BLaER1 (cell line): ENCODE measurements around the gene KIF3A.
"Not testable (repeated sequence)": the region's sequence is repeated elsewhere in the genome, so short reads cannot be mapped to it uniquely, and the experiment has no call there.

Experiments
- H3K27ac ChIP-seq: shearing (Covaris generic); formaldehyde crosslinking; 2 replicates; pipeline ENCODE4 v1.8.1; 2022
- H3K27me3 ChIP-seq: shearing (Covaris generic); formaldehyde crosslinking; 2 replicates; pipeline ENCODE4 v1.8.1; 2022
- H3K36me3 ChIP-seq: shearing (Covaris generic); formaldehyde crosslinking; 2 replicates; pipeline ENCODE4 v1.8.1; 2022
- H3K4me1 ChIP-seq: shearing (Covaris generic); formaldehyde crosslinking; 2 replicates; pipeline ENCODE4 v1.8.1; 2022
- H3K4me2 ChIP-seq: shearing (Covaris generic); formaldehyde crosslinking; 2 replicates; pipeline ENCODE4 v1.8.1; 2022
- H3K4me3 ChIP-seq: shearing (Covaris generic); formaldehyde crosslinking; 2 replicates; pipeline ENCODE4 v1.8.1; 2022
- H3K9ac ChIP-seq: shearing (Covaris generic); formaldehyde crosslinking; 2 replicates; pipeline ENCODE4 v1.8.1; 2022
- H3K9me3 ChIP-seq: shearing (Covaris generic); formaldehyde crosslinking; 2 replicates; pipeline ENCODE4 v1.8.1; 2022
- H4K20me1 ChIP-seq: shearing (Covaris generic); formaldehyde crosslinking; 2 replicates; pipeline ENCODE4 v1.8.1; 2022
- Cebpa-rat ChIP-seq: shearing (Covaris generic); IDR thresholded peaks from 2 replicates; pipeline ENCODE4 v1.8.1; 2022

Gene KIF3A

GRCh38 chr5:132734687-132735086, 2.7 kb downstream of the KIF3A start:
- Histone ChIP-seq H3K36me3 (peaks cover 13% of the 10 kb centered on the region; the same call in 1 of the 2 replicates), H3K9ac (no peak overlapping the region), H3K27me3 (no peaks in the 10 kb centered on the region), H4K20me1 (peaks cover 16% of the 10 kb centered on the region), H3K4me3 (no peak overlapping the region), H3K4me1 (peaks cover 16% of the 10 kb centered on the region), H3K4me2 (no peak overlapping the region), H3K9me3 (no peaks in the 10 kb centered on the region), H3K27ac (no peak overlapping the region)
- no peak for TF ChIP-seq Cebpa-rat

- H3K9ac ChIP-seq, result no peak overlapping the region
- no peaks in the 10 kb centered on the region for H3K27me3 ChIP-seq
- no peak overlapping the region for H3K4me2 ChIP-seq
- no peak for TF ChIP-seq Cebpa-rat
- peaks cover 13% of the 10 kb centered on the region; the same call in 1 of the 2 replicates for H3K36me3 ChIP-seq
- peaks cover 16% of the 10 kb centered on the region for H4K20me1 ChIP-seq
- H3K4me1 ChIP-seq, result peaks cover 16% of the 10 kb centered on the region
- H3K4me3 ChIP-seq, result no peak overlapping the region
- no peaks in the 10 kb centered on the region for H3K9me3 ChIP-seq
- no peak overlapping the region for H3K27ac ChIP-seq
Observed at GRCh38 chr5:132733499-132734148, 3.7 kb downstream of the KIF3A start.

- Histone ChIP-seq H3K36me3 (peaks cover 17% of the 10 kb centered on the region; the same call in 1 of the 2 replicates), H3K27me3 (no peaks in the 10 kb centered on the region), H3K4me3 (no peak overlapping the region), H3K4me1 (no peaks in the 10 kb centered on the region), H4K20me1 (no peaks in the 10 kb centered on the region), H3K9me3 (no peaks in the 10 kb centered on the region), H3K9ac (no peak overlapping the region), H3K27ac (no peak overlapping the region), H3K4me2 (no peak overlapping the region)
- no peak for TF ChIP-seq Cebpa-rat
Observed at GRCh38 chr5:132729896-132730295, 7.5 kb downstream of the KIF3A start.

DNA sequence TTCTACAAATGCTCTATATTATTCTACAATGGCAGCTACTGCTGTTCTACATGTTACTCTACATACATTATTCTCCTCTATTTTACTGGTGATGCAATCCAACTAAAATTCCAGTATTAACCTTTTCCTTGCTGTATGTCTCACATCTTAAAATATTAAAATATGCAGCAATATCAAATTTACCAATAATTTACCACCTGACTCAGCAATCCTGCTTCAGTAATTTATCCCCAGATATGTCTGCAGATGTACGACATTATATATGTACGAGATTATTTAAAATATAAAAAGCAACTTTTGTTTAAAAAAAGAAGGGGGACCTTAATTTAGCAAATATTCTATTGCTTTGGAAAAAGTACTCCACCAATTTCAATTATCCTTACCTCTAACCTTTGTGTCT, 11.6 kb downstream of the KIF3A start:
- H3K9me3 ChIP-seq, result no peaks in the 10 kb centered on the region

DNA sequence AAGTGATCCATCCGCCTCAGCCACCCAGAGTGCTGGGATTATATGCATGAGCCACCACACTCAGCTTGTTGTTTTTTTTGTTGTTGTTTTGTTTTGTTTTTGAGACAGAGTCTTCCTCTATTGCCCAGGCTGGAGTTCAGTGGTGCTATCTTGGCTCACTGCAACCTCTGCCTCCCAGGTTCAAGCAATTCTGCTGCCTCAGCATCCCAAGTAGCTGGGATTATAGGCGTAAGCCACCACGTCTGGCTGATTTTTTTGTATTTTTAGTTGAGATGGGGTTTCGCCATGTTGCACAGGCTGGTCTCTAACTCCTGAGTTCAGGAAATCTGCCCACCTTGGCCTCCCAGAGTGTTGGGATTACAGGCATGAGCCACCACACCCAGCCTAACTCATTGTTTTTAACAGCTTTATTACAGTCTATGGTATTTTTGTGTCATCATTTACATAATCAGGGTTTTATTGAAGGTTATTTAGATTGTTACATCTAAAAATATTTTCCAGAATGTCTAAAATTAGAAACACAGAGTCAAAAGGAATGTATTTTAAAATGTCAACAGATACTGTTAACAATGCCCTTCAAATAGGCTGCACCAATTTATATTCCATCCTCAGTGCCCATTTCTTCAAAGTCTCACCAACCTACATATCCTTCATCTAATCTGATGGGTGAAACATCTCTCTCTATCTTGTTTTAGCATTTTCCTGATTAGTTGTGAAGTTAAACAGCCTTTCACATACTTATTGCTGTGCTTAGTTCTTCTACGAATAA, 18.6 kb downstream of the KIF3A start:
- Histone ChIP-seq H3K4me2 (no peak overlapping the region), H3K27me3 (no peaks in the 10 kb centered on the region), H3K4me1 (no peaks in the 10 kb centered on the region), H3K4me3 (no peak overlapping the region), H3K9me3 (no peaks in the 10 kb centered on the region), H3K9ac (no peak overlapping the region), H4K20me1 (no peaks in the 10 kb centered on the region), H3K36me3 (peaks cover 16% of the 10 kb centered on the region; the same call in 1 of the 2 replicates), H3K27ac (no peak overlapping the region)
- no peak for TF ChIP-seq Cebpa-rat

More for the DNA sequence above, 11.6 kb downstream of the KIF3A start:
- no peak for TF ChIP-seq Cebpa-rat
- Histone ChIP-seq H3K9ac (no peak overlapping the region), H3K4me2 (no peak overlapping the region), H3K4me1 (no peaks in the 10 kb centered on the region), H3K27me3 (no peaks in the 10 kb centered on the region), H3K4me3 (no peak overlapping the region), H4K20me1 (no peaks in the 10 kb centered on the region), H3K27ac (no peak overlapping the region), H3K36me3 (peaks cover 16% of the 10 kb centered on the region; the same call in 1 of the 2 replicates)

- H3K4me2 ChIP-seq, result no peak overlapping the region
Observed at GRCh38 chr5:132714456-132715307, 22.7 kb downstream of the KIF3A start.

GRCh38 chr5:132708645-132709044, 28.7 kb downstream of the KIF3A start:
- no peak overlapping the region for H3K9ac ChIP-seq
- H3K4me1 ChIP-seq, result no peaks in the 10 kb centered on the region
- H3K27me3 ChIP-seq, result no peaks in the 10 kb centered on the region
- H3K9me3 ChIP-seq, result no peaks in the 10 kb centered on the region
- peaks cover 6% of the 10 kb centered on the region; the same call in 1 of the 2 replicates for H3K36me3 ChIP-seq
- H4K20me1 ChIP-seq, result no peaks in the 10 kb centered on the region
- no peak overlapping the region for H3K4me2 ChIP-seq
- no peak for TF ChIP-seq Cebpa-rat
- H3K27ac ChIP-seq, result no peak overlapping the region
- H3K4me3 ChIP-seq, result no peak overlapping the region

More at GRCh38 chr5:132714456-132715307, 22.7 kb downstream of the KIF3A start:
- TF ChIP-seq Cebpa-rat, result no peak
- Histone ChIP-seq H3K27ac (no peak overlapping the region), H3K36me3 (peaks cover 12% of the 10 kb centered on the region; the same call in 1 of the 2 replicates), H3K4me3 (no peak overlapping the region), H3K9me3 (no peaks in the 10 kb centered on the region), H3K4me1 (no peaks in the 10 kb centered on the region), H4K20me1 (no peaks in the 10 kb centered on the region), H3K9ac (no peak overlapping the region), H3K27me3 (no peaks in the 10 kb centered on the region)

- no peak for TF ChIP-seq Cebpa-rat
- Histone ChIP-seq H3K27me3 (no peaks in the 10 kb centered on the region), H3K4me2 (no peak overlapping the region), H4K20me1 (no peaks in the 10 kb centered on the region), H3K4me3 (no peak overlapping the region), H3K36me3 (peaks cover 20% of the 10 kb centered on the region), H3K9ac (no peak overlapping the region), H3K9me3 (no peaks in the 10 kb centered on the region), H3K27ac (no peak overlapping the region), H3K4me1 (no peaks in the 10 kb centered on the region)
Observed at GRCh38 chr5:132704875-132705274, 32.5 kb downstream of the KIF3A start.

DNA sequence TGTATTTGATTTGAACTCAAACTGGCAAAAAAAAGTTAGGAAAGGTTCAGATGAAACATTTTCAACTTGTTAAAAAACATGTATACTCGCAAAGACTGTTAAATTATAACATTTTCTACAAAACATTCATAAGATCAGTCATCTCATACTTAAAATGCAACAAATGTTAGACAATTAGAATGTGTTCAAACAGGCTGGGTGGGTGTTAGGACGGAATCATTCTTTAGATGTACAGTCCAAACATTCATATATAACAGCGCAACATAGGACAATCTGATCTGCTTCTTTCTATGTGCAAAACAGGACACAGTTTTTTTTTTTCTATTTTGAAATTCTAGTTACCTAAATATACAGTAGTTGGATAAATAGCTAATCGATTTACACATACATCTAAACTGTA, 41.4 kb downstream of the KIF3A start:
- Histone ChIP-seq H3K9me3 (no peaks in the 10 kb centered on the region), H3K36me3 (peaks cover 38% of the 10 kb centered on the region), H4K20me1 (no peaks in the 10 kb centered on the region), H3K4me3 (no peak overlapping the region), H3K9ac (no peak overlapping the region), H3K27ac (no peak overlapping the region), H3K4me1 (no peaks in the 10 kb centered on the region), H3K4me2 (no peak overlapping the region), H3K27me3 (no peaks in the 10 kb centered on the region)
- no peak for TF ChIP-seq Cebpa-rat

GRCh38 chr5:132692632-132692967, 44.7 kb downstream of the KIF3A start:
- H3K27me3 ChIP-seq, result no peaks in the 10 kb centered on the region
- H3K27ac ChIP-seq, result no peak overlapping the region
- TF ChIP-seq Cebpa-rat, result no peak
- peaks cover 9% of the 10 kb centered on the region for H3K36me3 ChIP-seq
- no peak overlapping the region for H3K9ac ChIP-seq
- H3K4me2 ChIP-seq, result no peak overlapping the region
- no peaks in the 10 kb centered on the region for H4K20me1 ChIP-seq
- H3K4me1 ChIP-seq, result peaks cover 13% of the 10 kb centered on the region; the same call in 1 of the 2 replicates
- no peaks in the 10 kb centered on the region for H3K9me3 ChIP-seq
- H3K4me3 ChIP-seq, result no peak overlapping the region

- H4K20me1 ChIP-seq, H3K27me3 ChIP-seq: not testable (repeated sequence)
Observed at GRCh38 chr5:132691755-132692631, 45.4 kb downstream of the KIF3A start.

More at GRCh38 chr5:132691755-132692631, 45.4 kb downstream of the KIF3A start:
- peaks cover 13% of the 10 kb centered on the region; the same call in 1 of the 2 replicates for H3K4me1 ChIP-seq
- H3K9ac ChIP-seq, H3K36me3 ChIP-seq, H3K4me3 ChIP-seq, H3K9me3 ChIP-seq, H3K27ac ChIP-seq, H3K4me2 ChIP-seq: not testable (repeated sequence)
